NCI-H345 treated with DMSO at 0.1 percent for 48 hours (cell line): ENCODE measurements around the gene CECR2.
"Not testable (repeated sequence)": the region's sequence is repeated elsewhere in the genome, so short reads cannot be mapped to it uniquely, and the experiment has no call there.

Experiments used
- DNase-seq: peaks from one replicate; lab custom pipeline; 2025; ENCODE audit not compliant: unreplicated experiment; lab: John Stamatoyannopoulos, UW

CECR2 gene

GRCh38 chr22:17493419-17493981 lies 124.2 kb downstream of the CECR2 start:
- DNase-seq, result no peak

GRCh38 chr22:17496841-17497240 lies 127.6 kb downstream of the CECR2 start:
- DNase-seq, result no peak

- DNase-seq, result peak; percentile 30
Measured at GRCh38 chr22:17501679-17502285, 132.5 kb downstream of the CECR2 start.

GRCh38 chr22:17508110-17508509 lies 138.8 kb downstream of the CECR2 start:
- DNase-seq, result no peak

GRCh38 chr22:17512960-17513359 lies 143.7 kb downstream of the CECR2 start:
- no peak for DNase-seq

- DNase-seq, result no peak
Measured at GRCh38 chr22:17513612-17514011, 144.4 kb downstream of the CECR2 start.

- no peak for DNase-seq
Measured at GRCh38 chr22:17514084-17514483, 144.8 kb downstream of the CECR2 start.

- DNase-seq, result no peak
Measured at GRCh38 chr22:17518406-17518805, 149.1 kb downstream of the CECR2 start.

- not testable (repeated sequence) for DNase-seq
Measured at GRCh38 chr22:17521971-17522370, 152.7 kb downstream of the CECR2 start.

GRCh38 chr22:17523925-17524324 lies 154.7 kb downstream of the CECR2 start:
- no peak for DNase-seq

- no peak for DNase-seq
Measured at GRCh38 chr22:17536269-17536668, 167.0 kb downstream of the CECR2 start.

- DNase-seq, result no peak
Measured at GRCh38 chr22:17537155-17537554, 167.9 kb downstream of the CECR2 start.

- DNase-seq, result no peak
Measured at GRCh38 chr22:17540481-17540880, 171.2 kb downstream of the CECR2 start.

- DNase-seq, result no peak
Measured at GRCh38 chr22:17541476-17541875, 172.2 kb downstream of the CECR2 start.

- DNase-seq, result no peak
Measured at GRCh38 chr22:17542452-17542851, 173.2 kb downstream of the CECR2 start.

GRCh38 chr22:17548010-17548755 lies 178.9 kb downstream of the CECR2 start:
- DNase-seq, result no peak

- DNase-seq, result no peak
Measured at GRCh38 chr22:17548756-17549035, 179.4 kb downstream of the CECR2 start.

- DNase-seq, result no peak
Measured at GRCh38 chr22:17549183-17549582, 179.9 kb downstream of the CECR2 start.

- no peak for DNase-seq
Measured at GRCh38 chr22:17549655-17550054, 180.4 kb downstream of the CECR2 start.

GRCh38 chr22:17552737-17553136 lies 183.5 kb downstream of the CECR2 start:
- no peak for DNase-seq

- no peak for DNase-seq
Measured at GRCh38 chr22:17554814-17555213, 185.6 kb downstream of the CECR2 start.

GRCh38 chr22:17559188-17559587 lies 189.9 kb downstream of the CECR2 start:
- no peak for DNase-seq
